ENCODE measurements around the gene CYP2C9.

DNA sequence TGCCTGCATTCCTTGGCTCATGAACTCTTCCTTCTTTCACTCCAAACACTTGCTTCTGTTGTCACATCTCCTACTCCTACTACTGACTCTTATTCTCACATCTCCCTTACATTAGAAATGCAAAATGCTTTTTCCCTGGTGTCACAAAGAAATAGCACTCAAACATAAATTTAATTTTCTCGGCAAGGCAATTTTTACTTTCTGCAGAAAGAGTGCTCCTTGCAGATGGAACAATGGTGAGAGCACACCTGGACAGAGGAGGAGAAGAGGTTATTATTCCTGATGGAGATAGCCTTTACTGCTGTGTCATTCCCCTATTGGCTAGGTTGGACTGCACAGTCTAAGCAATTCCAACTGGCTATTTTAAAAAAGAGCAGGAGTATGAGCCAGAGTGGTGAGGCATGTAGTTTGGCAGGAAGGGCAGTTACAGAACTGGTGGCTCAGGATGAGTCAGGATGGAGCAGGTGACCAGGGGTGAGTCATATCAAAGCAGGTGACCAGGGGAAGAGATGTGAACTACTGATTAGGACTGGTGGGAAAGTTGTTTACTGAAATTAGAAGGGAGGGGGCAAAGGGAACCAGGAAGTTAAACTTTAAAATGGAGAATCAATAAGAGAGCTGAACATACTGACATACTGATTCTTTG is 52.9 kb downstream of the CYP2C9 start:
- TF ChIP-seq SMC3 (IDR thresholded peaks at IDR 0.05) (no peak), ZC3H11A (IDR thresholded peaks at IDR 0.05) (no peak), POLR2AphosphoS2 (conservative IDR thresholded peaks at IDR 0.05; ENCODE audit: low read length) (no peak), RAD21 (conservative IDR thresholded peaks at IDR 0.05 in 1 of 2, IDR thresholded peaks at IDR 0.05 in 1 of 2) (no peak), HDAC2 (IDR thresholded peaks at IDR 0.05) (no peak), EP300 (IDR thresholded peaks at IDR 0.05) (no peak), POLR2A (IDR thresholded peaks at IDR 0.05; ENCODE audit: low read length) (no peak), CBX2 (IDR thresholded peaks at IDR 0.05; ENCODE audit: borderline replicate concordance, low read depth) (no peak), MYC (IDR thresholded peaks at IDR 0.05; ENCODE audit: borderline replicate concordance, low read length) (no peak), ESRRA (IDR thresholded peaks at IDR 0.05; ENCODE audit: borderline replicate concordance, low read length) (no peak)
- TF ChIP-seq, protein P1, sequence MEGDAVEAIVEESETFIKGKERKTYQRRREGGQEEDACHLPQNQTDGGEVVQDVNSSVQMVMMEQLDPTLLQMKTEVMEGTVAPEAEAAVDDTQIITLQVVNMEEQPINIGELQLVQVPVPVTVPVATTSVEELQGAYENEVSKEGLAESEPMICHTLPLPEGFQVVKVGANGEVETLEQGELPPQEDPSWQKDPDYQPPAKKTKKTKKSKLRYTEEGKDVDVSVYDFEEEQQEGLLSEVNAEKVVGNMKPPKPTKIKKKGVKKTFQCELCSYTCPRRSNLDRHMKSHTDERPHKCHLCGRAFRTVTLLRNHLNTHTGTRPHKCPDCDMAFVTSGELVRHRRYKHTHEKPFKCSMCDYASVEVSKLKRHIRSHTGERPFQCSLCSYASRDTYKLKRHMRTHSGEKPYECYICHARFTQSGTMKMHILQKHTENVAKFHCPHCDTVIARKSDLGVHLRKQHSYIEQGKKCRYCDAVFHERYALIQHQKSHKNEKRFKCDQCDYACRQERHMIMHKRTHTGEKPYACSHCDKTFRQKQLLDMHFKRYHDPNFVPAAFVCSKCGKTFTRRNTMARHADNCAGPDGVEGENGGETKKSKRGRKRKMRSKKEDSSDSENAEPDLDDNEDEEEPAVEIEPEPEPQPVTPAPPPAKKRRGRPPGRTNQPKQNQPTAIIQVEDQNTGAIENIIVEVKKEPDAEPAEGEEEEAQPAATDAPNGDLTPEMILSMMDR (IDR thresholded peaks at IDR 0.05), result no peak
- TF ChIP-seq, protein P2, sequence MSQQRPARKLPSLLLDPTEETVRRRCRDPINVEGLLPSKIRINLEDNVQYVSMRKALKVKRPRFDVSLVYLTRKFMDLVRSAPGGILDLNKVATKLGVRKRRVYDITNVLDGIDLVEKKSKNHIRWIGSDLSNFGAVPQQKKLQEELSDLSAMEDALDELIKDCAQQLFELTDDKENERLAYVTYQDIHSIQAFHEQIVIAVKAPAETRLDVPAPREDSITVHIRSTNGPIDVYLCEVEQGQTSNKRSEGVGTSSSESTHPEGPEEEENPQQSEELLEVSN (IDR thresholded peaks at IDR 0.05; ENCODE audit: borderline replicate concordance, low read depth), result no peak
- TF ChIP-seq, protein P3, sequence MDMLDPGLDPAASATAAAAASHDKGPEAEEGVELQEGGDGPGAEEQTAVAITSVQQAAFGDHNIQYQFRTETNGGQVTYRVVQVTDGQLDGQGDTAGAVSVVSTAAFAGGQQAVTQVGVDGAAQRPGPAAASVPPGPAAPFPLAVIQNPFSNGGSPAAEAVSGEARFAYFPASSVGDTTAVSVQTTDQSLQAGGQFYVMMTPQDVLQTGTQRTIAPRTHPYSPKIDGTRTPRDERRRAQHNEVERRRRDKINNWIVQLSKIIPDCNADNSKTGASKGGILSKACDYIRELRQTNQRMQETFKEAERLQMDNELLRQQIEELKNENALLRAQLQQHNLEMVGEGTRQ (IDR thresholded peaks at IDR 0.05), result no peak
